ENCODE measurements around the gene OSBPL7. TPM values are rescaled to one million over a fixed set of nuclear protein-coding genes. Genes with fewer than 3 reads are reported as not detected.

OSBPL7 gene
- total and polyA plus RNA-seq, 2 of the 8 experiments (the other 6 are each of a cell fraction or from before 2014, with no cell fraction given) = 7.2 to 8.9 TPM

DNA sequence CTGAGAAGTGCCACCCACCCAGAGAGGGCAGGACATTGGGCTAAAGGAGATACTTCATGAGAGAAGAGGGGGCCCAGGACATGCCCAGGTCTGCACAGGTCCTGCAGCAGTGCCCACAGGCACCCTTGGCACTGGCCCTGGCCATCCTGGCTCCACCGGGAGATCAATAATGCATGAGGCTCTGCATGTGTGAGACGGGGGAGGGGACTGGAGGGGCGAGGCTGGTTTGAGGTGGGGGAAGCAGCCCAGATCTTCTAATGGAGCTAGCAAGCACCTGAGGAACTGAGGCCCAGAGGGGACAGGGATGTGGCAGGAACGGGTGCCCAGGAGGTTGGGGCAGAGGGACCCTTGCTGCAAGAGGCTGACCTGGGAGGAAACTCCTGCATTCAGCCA, 567 bp downstream of the OSBPL7 start (continued):
- TF ChIP-seq, protein P1, sequence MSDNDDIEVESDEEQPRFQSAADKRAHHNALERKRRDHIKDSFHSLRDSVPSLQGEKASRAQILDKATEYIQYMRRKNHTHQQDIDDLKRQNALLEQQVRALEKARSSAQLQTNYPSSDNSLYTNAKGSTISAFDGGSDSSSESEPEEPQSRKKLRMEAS (IDR thresholded peaks at IDR 0.05) = no peak
- TF ChIP-seq, protein P2, sequence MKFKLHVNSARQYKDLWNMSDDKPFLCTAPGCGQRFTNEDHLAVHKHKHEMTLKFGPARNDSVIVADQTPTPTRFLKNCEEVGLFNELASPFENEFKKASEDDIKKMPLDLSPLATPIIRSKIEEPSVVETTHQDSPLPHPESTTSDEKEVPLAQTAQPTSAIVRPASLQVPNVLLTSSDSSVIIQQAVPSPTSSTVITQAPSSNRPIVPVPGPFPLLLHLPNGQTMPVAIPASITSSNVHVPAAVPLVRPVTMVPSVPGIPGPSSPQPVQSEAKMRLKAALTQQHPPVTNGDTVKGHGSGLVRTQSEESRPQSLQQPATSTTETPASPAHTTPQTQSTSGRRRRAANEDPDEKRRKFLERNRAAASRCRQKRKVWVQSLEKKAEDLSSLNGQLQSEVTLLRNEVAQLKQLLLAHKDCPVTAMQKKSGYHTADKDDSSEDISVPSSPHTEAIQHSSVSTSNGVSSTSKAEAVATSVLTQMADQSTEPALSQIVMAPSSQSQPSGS (IDR thresholded peaks at IDR 0.05; ENCODE audit: low read length) = no peak
- no peak for TF ChIP-seq ZNF274 (IDR thresholded peaks at IDR 0.05; ENCODE audit: borderline replicate concordance, extremely low read depth, low read length)
